KMS-11 (cell line): ENCODE results near the gene MRPS18B.

Source experiments
- H2AFZ ChIP-seq: fragments of 200-600 bp; sonication (generic); 2 replicates; pipeline ENCODE4 v1.6.1; 2016; ENCODE audit warnings: antibody characterized with exemption, mixed run types, low read depth
- H3K27ac ChIP-seq: fragments of 200-600 bp; sonication (generic); 2 replicates; pipeline ENCODE4 v1.6.1; 2016; ENCODE audit warnings: mild to moderate bottlenecking, mixed run types
- H3K27me3 ChIP-seq: fragments of 200-600 bp; sonication (generic); 2 replicates; pipeline ENCODE4 v1.6.1; 2017; ENCODE audit warnings: mild to moderate bottlenecking, low read depth, mixed run types, moderate library complexity; ENCODE audit not compliant: insufficient read depth
- H3K36me3 ChIP-seq: fragments of 200-600 bp; sonication (generic); 2 replicates; pipeline ENCODE4 v1.6.1; 2017; ENCODE audit warnings: mild to moderate bottlenecking, mixed run types; ENCODE audit not compliant: insufficient read depth
- H3K4me1 ChIP-seq: fragments of 200-600 bp; sonication (generic); 2 replicates; pipeline ENCODE4 v1.6.1; 2016; ENCODE audit warnings: mild to moderate bottlenecking, low read depth, mixed run types; ENCODE audit not compliant: poor library complexity, severe bottlenecking
- H3K4me2 ChIP-seq: fragments of 200-600 bp; sonication (generic); 2 replicates; pipeline ENCODE4 v1.7.0; 2016; ENCODE audit warnings: mild to moderate bottlenecking, mixed run types
- H3K4me3 ChIP-seq: fragments of 200-600 bp; sonication (generic); IDR thresholded peaks from 2 replicates; pipeline ENCODE4 v1.6.1; 2017; ENCODE audit warnings: low read depth, low read length, mixed read lengths; ENCODE audit not compliant: insufficient read depth
- H3K79me2 ChIP-seq: fragments of 200-600 bp; sonication (generic); 2 replicates; pipeline ENCODE4 v1.6.1; 2016; ENCODE audit warnings: low read depth, mixed run types; ENCODE audit not compliant: insufficient read depth
- H3K9ac ChIP-seq: fragments of 200-600 bp; sonication (generic); 2 replicates; pipeline ENCODE4 v1.6.1; 2016; ENCODE audit warnings: mild to moderate bottlenecking, mixed run types
- H4K20me1 ChIP-seq: fragments of 200-600 bp; sonication (generic); 2 replicates; pipeline ENCODE4 v1.6.1; 2016; ENCODE audit warnings: mild to moderate bottlenecking, mixed run types; ENCODE audit not compliant: insufficient read depth
- CTCF ChIP-seq: fragments of 200-600 bp; sonication (generic); conservative IDR thresholded peaks from 2 replicates; pipeline ENCODE4 v1.6.1; 2017; ENCODE audit warnings: low read depth, mild to moderate bottlenecking, antibody characterized with exemption, low read length, moderate library complexity, mixed read lengths

MRPS18B gene

GRCh38 chr6:30626484-30627366 lies 9.1 kb downstream of the MRPS18B start, which contains the start of gene ATAT1:
Gene ATAT1, plus strand, starts transcription at chr6:30626874.
- no peak for TF ChIP-seq CTCF

GRCh38 chr6:30635834-30636233 lies 18.2 kb downstream of the MRPS18B start:
- H3K27me3 ChIP-seq = no peaks in the 10 kb centered on the region
- no peak overlapping the region for H3K9ac ChIP-seq
- no peak for TF ChIP-seq CTCF
- no peak overlapping the region for H3K4me2 ChIP-seq
- no peaks in the 10 kb centered on the region for H3K36me3 ChIP-seq
- H4K20me1 ChIP-seq = no peaks in the 10 kb centered on the region
- no peaks in the 10 kb centered on the region for H3K79me2 ChIP-seq
- H3K4me3 ChIP-seq = no peak overlapping the region
- H2AFZ ChIP-seq = no peak overlapping the region
- H3K4me1 ChIP-seq = no peaks in the 10 kb centered on the region
- H3K27ac ChIP-seq = no peak overlapping the region

More at GRCh38 chr6:30626484-30627366, 9.1 kb downstream of the MRPS18B start, which contains the start of gene ATAT1:
- no peaks in the 10 kb centered on the region for H3K79me2 ChIP-seq
- no peak within 1 kb of the TSS for H3K4me3 ChIP-seq
- H2AFZ ChIP-seq = no peak within 1 kb of the TSS; the same call in 1 of the 2 replicates
- peak within 1 kb of the TSS; percentile 25; the same call in 1 of the 2 replicates for H3K9ac ChIP-seq
- no peaks in the 10 kb centered on the region for H3K27me3 ChIP-seq
- H3K27ac ChIP-seq = no peak within 1 kb of the TSS
- H3K4me1 ChIP-seq = no peaks in the 10 kb centered on the region
- H3K36me3 ChIP-seq = no peaks in the 10 kb centered on the region
- H4K20me1 ChIP-seq = no peaks in the 10 kb centered on the region
- H3K4me2 ChIP-seq = 0 out of 2 replicates have a peak within 1 kb of the TSS, but pooled peaks have one; percentile 30

- Histone ChIP-seq H2AFZ (no peak overlapping the region), H3K4me1 (no peaks in the 10 kb centered on the region), H3K27ac (no peak overlapping the region), H3K36me3 (no peaks in the 10 kb centered on the region), H4K20me1 (no peaks in the 10 kb centered on the region), H3K4me3 (no peak overlapping the region), H3K4me2 (no peak overlapping the region), H3K79me2 (no peaks in the 10 kb centered on the region), H3K9ac (no peak overlapping the region), H3K27me3 (no peaks in the 10 kb centered on the region)
- no peak for TF ChIP-seq CTCF
Observed at GRCh38 chr6:30640481-30640880, 22.8 kb downstream of the MRPS18B start.

- TF ChIP-seq CTCF = no peak
- Histone ChIP-seq H3K79me2 (peaks cover 4% of the 10 kb centered on the region; the same call in 1 of the 2 replicates), H3K4me3 (no peak overlapping the region), H3K4me1 (no peaks in the 10 kb centered on the region), H4K20me1 (no peaks in the 10 kb centered on the region), H2AFZ (no peak overlapping the region), H3K36me3 (no peaks in the 10 kb centered on the region), H3K27me3 (no peaks in the 10 kb centered on the region), H3K9ac (no peak overlapping the region), H3K4me2 (no peak overlapping the region), H3K27ac (no peak overlapping the region)
Observed at GRCh38 chr6:30641048-30641447, 23.4 kb downstream of the MRPS18B start.
